Measurements from ENCODE around the gene ABCA12. TPM values are rescaled to one million over a fixed set of nuclear protein-coding genes. Genes with fewer than 3 reads are reported as not detected.

The ABCA12 gene
- total RNA-seq, 1 donor from 2014 or later: not detected

- Mint-ChIP-seq H3K9me3 (no peaks in the 10 kb centered on the region), H3K4me3 (no peak overlapping the region), H3K27ac (no peak overlapping the region), H3K27me3 (no peaks in the 10 kb centered on the region), H3K4me1 (no peaks in the 10 kb centered on the region), H3K36me3 (ENCODE audit: low read depth) (no peaks in the 10 kb centered on the region)
- ATAC-seq (ENCODE audit: low read depth): no peak
- CTCF ChIA-PET: no interaction called here
- no peak for DNase-seq
- intact Hi-C loops (cut with micrococcal nuclease): no loop called here
- no peak for TF ChIP-seq CTCF (IDR thresholded peaks at IDR 0.05)
- POLR2A ChIA-PET: no interaction called here
These were observed 18.0 kb upstream of the ABCA12 start for GRCh38 chr2:215156453-215156852.

- Mint-ChIP-seq H3K27me3 (no peaks in the 10 kb centered on the region), H3K9me3 (no peaks in the 10 kb centered on the region), H3K36me3 (ENCODE audit: low read depth) (no peaks in the 10 kb centered on the region), H3K4me3 (no peak overlapping the region), H3K4me1 (no peaks in the 10 kb centered on the region), H3K27ac (no peak overlapping the region)
- no peak for ATAC-seq (ENCODE audit: low read depth)
- no peak for TF ChIP-seq CTCF (IDR thresholded peaks at IDR 0.05)
- no peak for DNase-seq
- CTCF ChIA-PET: no interaction called here
- POLR2A ChIA-PET: no interaction called here
- intact Hi-C loops (cut with micrococcal nuclease): no loop called here
These were observed 11.5 kb upstream of the ABCA12 start for GRCh38 chr2:215149894-215150293.

GRCh38 chr2:215149486-215149885, 11.1 kb upstream of the ABCA12 start:
- H3K36me3 Mint-ChIP-seq (ENCODE audit: low read depth): no peaks in the 10 kb centered on the region
- H3K27ac Mint-ChIP-seq: no peak overlapping the region
- no peaks in the 10 kb centered on the region for H3K9me3 Mint-ChIP-seq
- no peaks in the 10 kb centered on the region for H3K4me1 Mint-ChIP-seq
- ChIA-PET POLR2A (no interaction called here), CTCF (no interaction called here)
- DNase-seq (no peak), ATAC-seq (ENCODE audit: low read depth) (no peak)
- no peak for TF ChIP-seq CTCF (IDR thresholded peaks at IDR 0.05)
- no peak overlapping the region for H3K4me3 Mint-ChIP-seq
- no peaks in the 10 kb centered on the region for H3K27me3 Mint-ChIP-seq
- intact Hi-C loops (cut with micrococcal nuclease): no loop called here

GRCh38 chr2:215149060-215149459, 10.6 kb upstream of the ABCA12 start:
- Mint-ChIP-seq H3K27ac (no peak overlapping the region), H3K27me3 (no peaks in the 10 kb centered on the region), H3K36me3 (ENCODE audit: low read depth) (no peaks in the 10 kb centered on the region)

GRCh38 chr2:215145611-215146010, 7.2 kb upstream of the ABCA12 start:
- H3K9me3 Mint-ChIP-seq: no peaks in the 10 kb centered on the region
- DNase-seq (no peak), ATAC-seq (ENCODE audit: low read depth) (no peak)
- no peak for TF ChIP-seq CTCF (IDR thresholded peaks at IDR 0.05)
- no peaks in the 10 kb centered on the region for H3K27me3 Mint-ChIP-seq
- no peaks in the 10 kb centered on the region for H3K36me3 Mint-ChIP-seq (ENCODE audit: low read depth)
- CTCF ChIA-PET: no interaction called here
- H3K27ac Mint-ChIP-seq: no peak overlapping the region
- intact Hi-C loops (cut with micrococcal nuclease): no loop called here
- no peak overlapping the region for H3K4me3 Mint-ChIP-seq
- H3K4me1 Mint-ChIP-seq: no peaks in the 10 kb centered on the region
- POLR2A ChIA-PET: no interaction called here

More at GRCh38 chr2:215149060-215149459, 10.6 kb upstream of the ABCA12 start:
- Mint-ChIP-seq H3K4me1 (no peaks in the 10 kb centered on the region), H3K4me3 (no peak overlapping the region), H3K9me3 (no peaks in the 10 kb centered on the region)
- POLR2A ChIA-PET: no interaction called here
- no peak for DNase-seq
- intact Hi-C loops (cut with micrococcal nuclease): no loop called here
- TF ChIP-seq CTCF (IDR thresholded peaks at IDR 0.05): no peak
- no peak for ATAC-seq (ENCODE audit: low read depth)
- CTCF ChIA-PET: no interaction called here

All from activated B cell treated with CpG ODN at 0.5 μM for 24 hours (primary cell).